RPMI8226 (cell line): ENCODE measurements around the gene TBATA.

Source experiments
- DNase-seq: peaks from one replicate; pipeline ENCODE4 v3.0.0-alpha.2; 2015

The TBATA gene, protein sequence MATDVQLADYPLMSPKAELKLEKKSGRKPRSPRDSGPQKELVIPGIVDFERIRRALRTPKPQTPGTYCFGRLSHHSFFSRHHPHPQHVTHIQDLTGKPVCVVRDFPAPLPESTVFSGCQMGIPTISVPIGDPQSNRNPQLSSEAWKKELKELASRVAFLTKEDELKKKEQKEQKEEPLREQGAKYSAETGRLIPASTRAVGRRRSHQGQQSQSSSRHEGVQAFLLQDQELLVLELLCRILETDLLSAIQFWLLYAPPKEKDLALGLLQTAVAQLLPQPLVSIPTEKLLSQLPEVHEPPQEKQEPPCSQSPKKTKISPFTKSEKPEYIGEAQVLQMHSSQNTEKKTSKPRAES

DNA sequence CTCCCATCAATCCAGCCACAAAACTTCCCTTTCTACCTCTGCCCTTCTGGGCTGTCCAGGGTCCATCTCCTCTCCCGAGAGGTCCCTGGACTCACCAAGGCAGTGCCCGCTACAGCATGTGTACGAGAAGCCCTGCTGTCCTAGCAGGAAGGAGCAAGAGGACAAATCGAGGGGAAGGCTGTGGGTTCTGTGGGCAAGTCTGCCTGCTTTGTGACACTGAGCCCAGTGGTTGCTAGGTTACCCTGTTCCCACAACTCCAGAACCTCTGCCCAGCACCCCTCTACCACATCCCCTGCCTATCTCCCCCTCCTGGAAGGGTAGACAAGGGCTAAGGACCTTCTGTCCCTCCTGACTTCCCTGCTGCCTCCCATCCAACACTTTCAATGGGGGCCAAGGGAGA is at the start of gene TBATA:
Gene TBATA, minus strand, starts transcription at position 188 of the 400 bp plus-strand sequence. CDS start 1,998 bp downstream, outside the sequence.
- DNase-seq, result no peak

DNA sequence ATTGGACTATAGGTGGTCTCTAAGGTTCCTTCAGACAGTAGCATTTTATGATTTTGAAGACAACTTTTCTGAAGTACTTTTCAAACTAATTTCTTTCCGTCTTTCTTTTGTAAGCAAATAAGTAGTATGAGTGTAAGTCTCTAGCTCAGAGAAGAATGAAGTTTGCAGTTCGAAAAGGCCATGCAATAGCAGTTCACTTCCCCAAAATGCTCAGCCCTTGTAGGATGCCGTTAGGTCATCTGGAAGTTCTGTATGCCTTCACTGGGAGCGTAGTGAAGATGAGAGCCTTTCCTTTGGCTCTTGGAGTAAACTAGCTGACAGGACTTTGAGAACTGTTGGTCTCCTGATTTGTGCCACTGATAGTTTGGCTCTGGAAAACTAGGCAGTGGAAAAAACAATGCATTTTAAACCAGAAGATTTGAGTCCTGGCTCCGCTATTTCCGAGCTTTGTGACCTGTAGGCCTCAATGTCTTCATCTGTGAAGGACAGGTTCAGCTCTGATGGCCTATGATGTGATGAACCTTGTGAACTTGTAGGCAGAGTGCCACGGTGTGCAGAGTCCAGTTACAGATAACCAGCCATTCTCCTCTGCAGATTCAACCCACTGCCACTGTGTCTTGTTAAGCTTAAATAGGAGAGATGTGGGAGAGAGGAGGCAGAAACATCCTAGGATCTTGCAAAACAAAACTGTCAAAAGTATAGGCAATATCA is 49.4 kb upstream of the TBATA start:
- no peak for DNase-seq

DNA sequence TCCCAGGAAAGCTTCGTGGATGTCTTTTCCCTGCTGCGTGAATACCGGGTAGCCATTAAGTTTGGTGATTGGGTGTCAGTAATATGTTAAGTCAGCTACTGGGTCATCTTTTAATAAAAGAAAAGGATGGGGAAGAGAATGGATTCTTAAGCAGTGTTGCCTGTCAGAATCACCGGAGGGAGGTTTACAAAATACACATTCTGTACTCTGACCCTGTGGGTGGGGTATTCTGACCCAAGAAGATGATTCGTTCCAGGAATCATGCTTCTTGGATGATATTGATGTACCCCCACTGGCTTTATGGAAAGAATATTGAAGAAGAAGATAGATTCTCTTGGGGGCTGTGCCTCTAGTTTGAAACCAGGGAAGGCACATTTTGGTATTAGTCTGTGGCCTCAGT is 48.8 kb upstream of the TBATA start:
- no peak for DNase-seq

DNA sequence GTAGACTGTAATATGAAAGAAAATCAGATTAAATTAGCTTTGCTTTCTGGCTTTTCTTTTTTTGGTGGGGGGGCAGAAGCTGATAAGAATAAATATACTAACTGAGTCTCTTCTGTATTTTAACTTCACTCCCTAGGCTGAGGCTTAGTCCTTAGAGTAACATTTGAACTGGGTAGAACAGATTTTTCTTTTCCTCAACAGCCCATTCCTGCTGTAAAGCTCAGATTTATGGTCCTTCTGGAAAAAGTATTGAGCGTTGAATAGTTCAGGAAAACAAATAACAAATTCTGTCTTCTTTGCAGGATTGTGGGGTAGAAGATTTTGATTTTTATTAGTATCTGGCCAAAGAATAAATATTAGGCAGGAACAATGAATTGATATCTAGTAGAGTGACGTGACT is 48.4 kb upstream of the TBATA start:
- DNase-seq, result no peak

DNA sequence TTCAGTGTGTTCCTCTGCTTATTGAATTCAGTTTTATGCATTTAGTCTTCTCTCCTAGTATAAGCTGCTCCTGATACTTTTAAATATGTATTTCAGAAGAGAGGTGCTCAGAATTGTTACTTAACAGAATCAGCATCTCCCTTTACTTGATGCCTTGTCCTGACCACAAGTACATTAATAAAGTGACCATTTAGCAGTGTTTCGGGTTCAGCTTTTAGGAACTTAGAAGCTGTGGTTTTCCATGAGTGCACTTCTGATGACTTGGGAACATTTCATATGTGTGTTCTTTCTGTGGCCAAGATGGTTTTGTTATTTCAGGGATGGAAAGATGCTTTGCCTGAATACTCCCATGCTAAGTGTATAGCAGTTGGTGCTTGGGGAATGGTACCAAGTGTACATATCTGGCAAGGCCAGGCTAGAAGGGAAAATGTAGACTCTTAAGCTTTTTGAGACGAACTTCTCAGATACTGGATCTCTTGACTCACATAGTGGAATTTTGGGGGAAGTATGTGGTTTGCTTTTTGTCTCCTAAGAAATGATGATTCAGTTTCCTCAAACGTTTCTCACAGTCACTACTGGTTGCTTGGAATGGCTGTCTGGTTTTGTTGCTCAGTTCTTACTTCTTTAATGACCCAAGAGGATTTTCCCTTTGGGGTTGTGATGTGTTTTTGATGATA is 47.8 kb upstream of the TBATA start:
- DNase-seq, result no peak

DNA sequence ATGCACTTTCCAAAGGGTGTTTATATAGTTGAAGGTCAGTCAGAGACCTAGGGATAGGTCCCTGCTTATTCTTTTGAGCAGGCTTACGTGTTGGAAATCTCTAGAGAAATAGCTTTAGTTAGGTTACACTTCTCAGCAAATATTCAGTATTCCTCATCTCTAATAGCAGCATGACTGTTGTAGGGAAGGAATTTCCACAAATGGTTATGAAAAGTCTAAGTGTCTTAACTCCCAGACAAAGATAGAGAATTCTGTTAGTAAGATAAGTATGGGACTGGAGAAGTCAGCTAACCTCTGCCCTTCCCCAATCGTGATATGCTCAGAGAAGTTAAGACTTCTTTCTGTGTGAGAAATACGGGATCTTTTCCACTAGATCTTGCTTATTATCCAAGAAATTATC is 47.0 kb upstream of the TBATA start:
- no peak for DNase-seq

DNA sequence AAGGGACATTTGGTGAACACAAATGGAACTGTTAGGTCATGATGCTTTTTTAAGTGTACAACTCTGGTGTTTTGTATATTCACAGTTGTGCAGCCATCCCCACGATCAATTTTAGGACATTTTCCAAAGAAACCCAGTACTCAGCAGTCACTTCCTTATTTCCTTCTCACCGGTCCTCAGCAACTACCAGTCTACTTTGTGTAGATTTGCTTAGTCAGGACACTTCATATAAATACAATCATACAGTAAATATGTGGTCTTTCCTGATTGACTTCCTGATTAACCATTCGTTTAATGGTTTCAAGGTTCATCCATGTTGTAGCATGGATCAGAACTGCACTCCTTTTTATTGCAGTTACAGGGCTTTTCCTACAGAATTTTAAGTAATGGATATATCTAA is 45.0 kb upstream of the TBATA start:
- DNase-seq, result no peak

DNA sequence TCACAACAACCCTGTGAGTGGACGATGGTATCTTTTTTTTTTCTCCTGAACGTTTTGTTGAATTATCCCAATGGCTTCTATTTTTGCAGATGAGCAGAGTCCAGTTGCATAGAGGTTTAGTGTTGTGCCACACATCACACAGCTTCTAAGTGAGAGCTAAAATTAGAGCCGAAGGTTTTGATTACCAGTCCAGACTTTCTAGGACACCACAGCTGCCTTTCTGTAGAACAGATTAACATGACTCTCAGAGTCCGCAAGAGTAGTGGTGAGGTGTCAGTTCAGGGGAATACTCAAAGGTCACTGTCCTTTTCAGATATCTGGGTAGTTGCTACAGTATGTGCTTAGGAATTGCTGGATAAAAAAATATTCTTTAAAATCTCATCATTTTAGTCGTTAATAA is 44.4 kb upstream of the TBATA start:
- DNase-seq, result no peak

DNA sequence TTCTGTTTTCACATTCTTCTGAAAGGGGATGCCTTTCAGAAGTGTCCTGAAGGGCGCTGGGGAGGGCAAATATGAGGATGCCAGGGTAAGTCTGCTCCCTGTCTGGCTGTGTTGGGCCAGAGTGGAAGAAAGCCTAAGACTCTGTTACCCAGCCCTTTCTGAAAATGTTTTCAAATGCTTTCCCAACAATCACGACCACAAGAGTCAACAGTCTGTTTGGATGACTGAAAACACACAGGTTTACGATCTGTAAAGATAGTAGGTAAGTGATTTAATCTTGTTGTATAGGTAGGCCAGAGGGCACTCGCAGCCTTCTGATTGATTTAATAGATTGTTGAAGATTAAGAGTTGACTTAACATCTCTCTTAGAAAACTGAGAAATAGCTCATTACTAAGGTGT is 43.7 kb upstream of the TBATA start:
- no peak for DNase-seq

DNA sequence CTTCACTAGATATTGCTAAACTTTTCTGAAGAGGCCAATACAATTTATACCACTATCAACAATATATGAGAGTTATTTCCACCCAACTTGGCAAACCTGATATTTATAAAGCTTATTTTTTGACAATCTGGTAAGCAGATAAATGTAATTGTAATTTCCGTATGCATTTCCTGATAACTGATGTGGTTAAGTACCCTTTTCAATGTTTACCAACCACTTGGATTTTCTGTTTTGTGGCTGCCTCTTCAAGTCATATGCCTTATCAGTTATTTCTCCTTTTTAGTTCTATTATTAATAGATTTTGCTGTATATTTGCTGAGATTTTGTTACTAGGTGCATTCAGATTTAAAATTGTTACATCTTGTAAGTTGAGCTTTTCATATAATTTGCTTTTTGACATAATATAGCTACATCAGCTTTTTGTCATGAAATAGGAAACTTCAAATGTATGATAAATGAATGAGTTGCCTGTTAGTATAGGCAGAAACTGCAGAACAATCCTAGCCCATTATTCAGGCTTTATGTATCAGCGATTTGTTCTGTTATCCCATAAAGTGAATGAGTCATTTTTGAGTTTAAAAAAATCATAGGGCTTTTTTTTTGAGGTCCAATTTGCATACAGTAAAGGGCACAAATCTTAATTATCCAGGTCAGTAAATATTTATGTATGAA is 42.0 kb upstream of the TBATA start:
- no peak for DNase-seq

DNA sequence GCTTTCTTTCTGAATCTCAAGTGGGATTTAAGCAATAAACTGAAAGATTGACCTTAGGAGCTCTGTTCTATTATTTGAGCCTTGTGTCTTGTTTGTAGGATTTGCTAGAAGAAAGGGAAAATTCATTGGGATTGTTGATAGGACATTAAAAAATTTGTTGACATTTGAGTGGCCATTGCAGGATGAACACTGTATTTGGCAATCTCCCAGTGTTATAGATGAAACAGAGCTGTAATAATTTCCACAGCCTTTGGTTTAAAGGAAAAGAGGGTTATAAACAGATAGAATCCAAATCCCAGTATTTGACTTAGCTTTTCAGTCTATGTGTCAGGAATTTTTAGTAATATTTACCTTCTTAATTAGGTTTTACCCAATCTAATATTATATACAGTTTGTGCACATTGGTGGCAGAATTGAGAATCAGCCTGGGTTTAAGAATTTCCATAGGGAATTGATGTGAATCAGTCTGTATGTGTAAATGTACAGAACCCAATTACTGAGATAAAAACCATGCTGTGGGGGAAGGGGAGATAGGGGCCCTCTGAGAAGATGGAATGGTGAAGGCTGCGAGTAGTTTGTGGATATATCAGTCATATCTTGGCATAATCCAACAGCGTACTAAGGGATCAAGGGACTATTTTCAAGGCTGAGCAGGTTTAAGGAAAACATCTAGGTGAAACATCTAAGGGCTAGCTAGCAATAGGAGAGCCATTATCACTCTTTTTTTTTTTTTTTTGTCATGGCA is 37.1 kb upstream of the TBATA start:
- DNase-seq, result no peak

DNA sequence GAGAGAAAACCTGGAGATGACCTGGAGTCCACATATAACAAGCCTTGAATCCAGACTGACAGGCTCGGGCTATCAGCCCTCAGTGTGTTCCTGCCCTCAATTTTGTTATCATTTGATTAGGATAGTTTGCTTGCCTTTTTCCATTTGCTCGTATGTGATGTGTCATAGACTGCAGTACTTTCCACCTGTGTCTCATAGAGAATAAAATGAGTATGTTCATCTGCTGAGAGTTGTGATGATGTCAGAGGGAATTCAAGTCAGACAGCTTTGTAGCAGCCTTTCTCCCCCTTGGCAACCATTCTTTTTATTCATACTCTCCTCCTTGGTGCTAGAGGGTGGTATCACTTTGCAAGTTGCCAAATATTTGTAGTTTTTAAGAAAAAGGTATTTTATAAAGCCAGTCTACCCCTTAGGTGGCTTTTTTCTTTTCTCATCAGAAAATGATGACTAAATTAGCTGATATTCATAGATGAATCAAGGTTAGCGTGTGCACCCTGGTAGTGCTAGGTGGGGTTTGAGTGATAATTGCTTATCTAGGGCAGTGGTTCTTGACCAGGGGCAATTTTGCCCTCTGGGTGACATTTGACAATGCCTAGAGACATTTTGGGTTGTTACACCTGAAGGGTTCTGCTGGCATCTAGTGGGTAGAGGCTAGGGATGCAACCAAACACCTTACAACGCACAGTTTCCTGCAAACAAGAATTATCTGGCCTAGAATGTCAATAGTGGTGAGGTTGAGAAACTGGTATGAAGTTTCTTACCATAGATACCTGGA is 36.0 kb upstream of the TBATA start:
- DNase-seq, result peak; percentile 11

DNA sequence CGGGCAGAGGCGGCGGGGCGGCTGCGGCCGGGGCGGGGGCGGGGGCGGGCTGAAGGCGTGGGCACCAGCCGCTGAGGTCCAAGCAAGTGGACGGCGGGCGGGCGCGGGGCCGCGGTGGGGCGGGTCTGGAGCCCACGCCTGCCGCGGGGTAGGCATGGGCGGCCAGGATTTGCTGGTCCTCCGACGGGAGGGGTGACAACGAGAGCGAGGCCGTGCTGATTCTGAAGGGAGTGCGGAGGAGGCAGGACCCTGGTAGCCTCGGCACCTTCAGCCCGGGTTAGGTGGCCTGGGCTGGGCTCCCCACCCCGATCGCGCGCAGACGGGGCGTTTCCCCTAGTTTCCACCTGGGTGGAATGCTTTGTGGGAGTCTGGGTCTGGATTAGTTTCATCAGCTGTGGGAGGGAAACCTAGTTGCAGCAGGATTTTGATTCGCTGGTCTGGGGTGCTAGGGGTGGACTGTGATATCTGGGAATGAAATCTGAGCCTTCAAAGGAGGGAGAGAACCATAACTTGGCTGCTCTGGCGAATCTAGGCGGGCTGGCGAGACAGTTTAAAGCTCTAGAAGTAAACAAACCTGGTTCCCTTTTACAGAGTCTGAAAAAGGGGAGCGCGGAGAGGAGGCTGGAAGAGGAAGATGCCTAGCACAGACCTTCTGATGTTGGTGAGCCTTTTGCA is 31.2 kb upstream of the TBATA start:
- peak; percentile 37 for DNase-seq

DNA sequence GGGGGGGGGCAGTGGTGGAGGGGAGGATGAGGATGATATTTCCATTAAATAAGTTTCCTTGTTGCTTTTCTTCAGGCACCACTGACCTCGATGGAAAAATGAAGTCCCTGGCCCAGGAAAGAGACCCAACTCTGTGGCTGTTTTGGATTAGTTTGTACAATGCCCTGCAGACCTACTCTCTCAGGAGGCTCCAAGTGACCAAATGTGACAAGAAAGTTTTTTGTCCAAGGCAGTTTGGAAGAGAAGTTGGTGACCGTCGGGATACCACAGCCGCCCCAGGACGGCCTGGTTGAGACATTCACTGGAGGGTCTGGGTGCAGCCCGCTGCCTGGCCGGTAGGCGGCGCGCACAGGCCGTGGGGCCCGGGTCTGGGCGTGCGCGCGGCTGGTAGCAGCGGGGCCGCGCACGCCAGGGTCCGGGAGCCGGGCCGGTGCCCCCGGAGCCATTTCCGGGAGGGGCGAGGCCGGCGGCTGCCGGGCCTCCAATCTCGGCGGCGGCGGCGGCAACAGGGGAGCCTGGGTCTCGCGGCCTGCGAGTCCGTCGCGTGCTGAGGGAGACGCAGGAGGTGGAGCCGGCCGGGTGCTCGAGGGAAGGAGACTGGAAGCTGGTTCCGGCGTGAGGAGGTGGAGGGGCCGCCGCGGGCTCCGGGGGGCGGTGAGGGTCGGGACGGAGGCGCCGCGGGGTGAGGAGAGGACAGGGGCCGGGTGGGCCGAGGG is 30.5 kb upstream of the TBATA start, which contains the start of gene SGPL1:
Gene SGPL1, plus strand, starts transcription at position 445 of the 716 bp plus-strand sequence. CDS start 906 bp downstream, outside the sequence.
- DNase-seq, result peak; percentile 81

DNA sequence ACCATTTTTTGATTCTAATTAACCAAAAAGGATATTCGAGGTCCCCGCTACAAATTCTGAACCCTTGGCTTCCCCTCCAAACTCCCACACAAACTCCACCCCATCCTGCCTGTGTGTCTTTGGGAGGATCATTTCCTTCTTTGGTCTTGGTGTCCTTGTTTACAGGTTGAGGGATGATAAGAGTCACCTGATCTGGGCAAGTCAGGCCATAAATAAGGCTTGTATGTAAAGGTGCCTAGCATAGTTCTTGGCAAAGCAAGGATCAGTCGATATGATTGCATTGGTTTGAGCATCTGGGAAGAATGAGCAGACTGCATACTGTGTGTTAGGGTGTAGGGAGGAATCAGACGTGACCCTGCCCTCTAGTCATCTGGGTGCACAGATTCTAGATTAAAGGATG is 28.9 kb upstream of the TBATA start:
- no peak for DNase-seq

DNA sequence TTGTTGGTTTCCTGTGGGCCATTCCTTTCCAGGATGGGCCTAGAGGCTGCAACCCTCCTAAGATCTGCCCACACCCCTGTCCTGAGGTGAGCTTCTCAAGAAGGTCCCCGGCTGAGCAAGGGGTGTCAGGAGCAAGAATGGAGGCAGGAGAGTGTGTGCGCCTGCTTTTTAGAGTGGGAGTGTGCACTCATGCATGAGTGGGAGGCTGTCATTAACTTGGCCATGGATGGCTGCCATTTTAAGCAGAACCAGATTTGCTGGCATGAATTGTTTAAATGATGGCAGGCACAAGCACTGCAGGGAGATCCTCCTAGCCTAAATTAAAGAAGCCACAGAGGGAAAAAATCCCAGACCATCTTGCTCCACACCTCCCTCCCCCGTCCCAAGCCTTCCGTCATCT is 27.6 kb upstream of the TBATA start:
- DNase-seq, result no peak

DNA sequence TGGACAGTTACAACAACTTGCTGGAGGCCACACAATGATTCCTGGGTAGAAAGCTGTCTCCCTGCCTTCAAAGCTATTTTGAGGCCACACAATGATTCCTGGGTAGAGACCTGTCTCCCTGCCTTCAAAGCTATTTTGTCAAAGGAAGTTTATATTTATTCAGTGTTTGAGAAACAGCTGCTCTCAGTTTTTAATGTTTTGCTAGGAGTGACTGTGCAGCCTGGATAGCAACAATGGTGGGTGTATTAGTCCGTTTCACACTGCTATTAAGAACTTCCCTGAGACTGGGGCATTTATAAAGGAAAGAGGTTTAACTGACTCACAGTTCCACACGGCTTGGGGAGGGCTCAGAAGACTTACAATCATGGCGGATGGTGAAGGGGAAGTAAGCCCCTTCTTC is 26.7 kb upstream of the TBATA start:
- no peak for DNase-seq

DNA sequence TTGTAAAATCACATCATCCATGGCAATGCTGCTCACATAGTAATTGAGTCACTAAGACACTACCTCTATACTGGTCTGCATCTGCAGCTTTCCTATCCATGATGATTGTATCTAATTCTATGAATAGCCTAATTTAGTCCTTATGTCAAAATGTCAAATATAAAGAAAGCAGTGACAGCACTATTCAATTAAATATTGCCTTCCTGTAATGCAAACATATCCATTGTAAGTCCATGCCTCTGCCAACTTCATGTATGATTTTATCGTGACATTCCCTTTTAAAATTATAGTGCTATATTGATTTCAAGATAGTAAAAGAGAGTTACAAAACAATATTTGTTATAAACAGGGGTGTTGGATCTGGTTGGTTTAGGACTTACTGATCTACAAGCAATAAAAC is 25.8 kb upstream of the TBATA start:
- no peak for DNase-seq

DNA sequence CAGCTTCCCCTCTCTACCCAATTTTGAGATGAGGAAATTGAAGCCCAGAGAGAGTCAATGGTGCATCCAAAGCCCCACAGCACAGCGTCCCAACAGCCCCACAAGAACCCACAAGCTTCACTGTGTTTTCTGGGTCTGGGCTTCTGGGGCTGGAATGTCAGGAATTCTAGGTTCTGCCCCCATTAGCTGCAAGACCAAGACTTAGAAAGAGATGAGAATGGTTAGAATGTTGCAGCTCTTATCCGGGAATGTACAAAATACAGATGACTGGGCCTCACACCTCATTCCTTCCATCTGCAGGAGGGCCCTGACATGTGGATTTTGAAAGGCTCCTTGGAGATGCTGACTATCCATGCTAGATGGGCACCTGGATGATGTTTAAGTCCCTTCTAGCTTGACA is 24.5 kb upstream of the TBATA start:
- DNase-seq, result no peak

DNA sequence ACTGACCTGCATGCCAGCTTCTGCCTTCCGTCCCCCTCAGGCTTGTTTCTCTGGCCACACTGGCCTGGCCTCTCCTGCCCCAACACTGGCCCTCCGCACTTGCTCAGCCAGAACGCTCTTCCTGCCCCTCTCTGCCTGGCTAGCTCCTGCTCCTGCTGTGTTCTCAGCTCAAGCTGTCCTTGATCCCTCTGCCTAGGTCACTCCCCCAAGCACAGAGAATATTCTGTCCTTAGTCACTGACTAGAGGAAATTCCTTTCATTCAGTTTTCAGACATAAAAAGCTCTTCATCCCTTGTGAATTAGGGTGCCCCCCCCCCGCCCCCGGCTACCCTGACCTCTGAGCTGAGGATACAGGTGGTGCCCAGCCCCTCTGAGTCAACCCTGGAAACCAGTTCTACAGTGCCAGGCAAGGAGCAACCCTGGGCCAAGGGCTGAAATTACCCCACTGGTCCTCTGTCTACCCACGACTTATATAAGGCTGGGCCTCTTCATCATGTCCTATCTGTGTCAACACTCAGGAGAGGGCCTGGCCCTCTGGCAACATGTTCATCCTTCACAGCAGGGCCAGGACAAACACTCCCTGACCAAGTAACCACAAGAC is 23.9 kb upstream of the TBATA start:
- DNase-seq, result no peak
